NT2/D1 (cell line): Measurements from ENCODE around the gene MAP4K2.

Experiments
- DNase-seq: peaks from one replicate; pipeline ENCODE4 v3.0.0-alpha.2; 2011; ENCODE audit warnings: low read depth, low spot score
- H3K27me3 ChIP-seq: 2 replicates; pipeline ENCODE4 v1.6.0; 2011; ENCODE audit warnings: mild to moderate bottlenecking; ENCODE audit not compliant: insufficient read length, insufficient read depth
- H3K36me3 ChIP-seq: 2 replicates; pipeline ENCODE4 v1.6.1; 2011; ENCODE audit warnings: mild to moderate bottlenecking, low read length, mixed read lengths; ENCODE audit not compliant: insufficient read depth, insufficient read length
- H3K4me1 ChIP-seq: 2 replicates; pipeline ENCODE4 v1.5.1; 2011; ENCODE audit not compliant: insufficient read depth, insufficient read length
- H3K4me3 ChIP-seq: 2 replicates; pipeline ENCODE4 v1.5.1; 2011; ENCODE audit warnings: low read depth; ENCODE audit not compliant: insufficient read length
- H3K9ac ChIP-seq: 2 replicates; pipeline ENCODE4 v1.6.0; 2011; ENCODE audit warnings: low read depth; ENCODE audit not compliant: insufficient read length
- H3K9me3 ChIP-seq: 2 replicates; pipeline ENCODE4 v1.5.1; 2011; ENCODE audit warnings: mild to moderate bottlenecking, low read length; ENCODE audit not compliant: insufficient read depth
- SUZ12 ChIP-seq: IDR thresholded peaks from 2 replicates; pipeline ENCODE4 v1.6.1; 2011; ENCODE audit not compliant: insufficient read length, insufficient read depth; ENCODE audit errors: extremely low read depth
- YY1 ChIP-seq: IDR thresholded peaks from 2 replicates; pipeline ENCODE4 v1.6.1; 2011; ENCODE audit not compliant: insufficient read length, insufficient read depth
- ZNF274 ChIP-seq: IDR thresholded peaks from 2 replicates; pipeline ENCODE4 v1.6.1; 2011; ENCODE audit warnings: mild to moderate bottlenecking, low read depth, low read length

The MAP4K2 gene

DNA sequence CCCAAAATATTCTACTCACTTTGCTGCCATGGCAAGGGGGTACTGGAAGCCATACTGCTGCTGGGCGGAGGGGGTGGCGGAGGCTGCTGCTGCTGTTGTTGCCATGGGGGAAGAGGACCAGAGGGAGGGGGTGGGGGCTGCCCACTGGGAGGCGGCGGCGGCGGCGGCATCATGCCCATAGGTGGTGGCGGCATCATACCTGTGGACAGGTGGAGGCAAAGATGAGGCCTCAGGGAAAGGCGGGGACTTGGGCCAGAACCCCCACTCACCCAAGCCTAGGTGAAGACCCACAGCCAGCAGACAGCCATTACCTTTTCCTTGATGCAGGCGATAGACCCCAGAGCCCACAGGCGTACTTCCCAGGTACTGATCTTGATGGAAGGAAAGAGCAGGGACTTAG is 36.1 kb downstream of the MAP4K2 start:
- no peak for TF ChIP-seq YY1
- no peak for TF ChIP-seq SUZ12
- no peaks in the 10 kb centered on the region for H3K9me3 ChIP-seq
- H3K4me1 ChIP-seq, result peaks cover 36% of the 10 kb centered on the region
- H3K9ac ChIP-seq, result no peak overlapping the region
- no peak for DNase-seq
- H3K36me3 ChIP-seq, result peaks cover 94% of the 10 kb centered on the region
- H3K27me3 ChIP-seq, result no peaks in the 10 kb centered on the region
- no peak overlapping the region for H3K4me3 ChIP-seq

DNA sequence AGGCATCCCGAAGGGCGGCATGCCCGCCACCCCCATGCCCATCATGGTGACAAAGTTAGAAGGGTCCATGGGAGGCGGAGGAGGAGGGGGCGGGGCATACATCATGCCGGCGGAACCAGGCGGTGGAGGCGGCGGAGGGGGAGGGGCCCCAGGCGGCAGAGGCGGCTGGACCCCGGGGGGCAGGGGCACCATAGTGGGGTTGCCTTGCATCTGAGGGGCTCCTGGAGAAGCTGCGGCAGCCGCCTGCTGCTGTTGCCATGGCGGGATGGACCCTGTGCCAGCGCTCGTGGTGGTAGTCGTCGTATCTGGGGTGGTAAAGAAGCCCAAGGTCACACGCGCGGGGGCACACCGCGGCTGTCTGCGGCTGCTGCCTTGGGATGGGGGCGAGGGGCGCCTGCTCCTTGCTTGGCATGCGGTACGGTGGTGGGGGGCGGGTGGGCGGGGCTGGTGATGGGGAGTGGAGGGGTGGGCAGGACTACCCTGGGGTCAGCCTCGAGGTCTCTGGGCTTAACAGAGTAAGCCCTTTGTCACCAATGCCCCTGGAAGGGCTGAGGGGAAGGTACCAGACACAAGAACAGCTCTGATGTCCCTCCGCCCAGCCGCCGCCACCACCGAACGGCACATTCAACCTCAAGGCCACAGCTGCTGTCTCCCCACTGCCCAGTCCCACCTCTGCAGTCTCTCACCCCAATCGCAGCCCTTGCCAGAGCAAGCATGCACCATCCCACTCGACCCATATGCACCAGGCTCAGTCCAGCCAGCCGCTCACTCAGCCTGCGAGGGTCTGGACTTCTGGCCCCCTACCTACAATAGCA is 37.0 kb downstream of the MAP4K2 start:
- DNase-seq, result no peak
- Histone ChIP-seq H3K9ac (no peak overlapping the region), H3K4me3 (no peak overlapping the region), H3K4me1 (peaks cover 40% of the 10 kb centered on the region), H3K27me3 (no peaks in the 10 kb centered on the region), H3K36me3 (peaks cover 86% of the 10 kb centered on the region), H3K9me3 (no peaks in the 10 kb centered on the region)
- no peak for TF ChIP-seq ZNF274
- TF ChIP-seq SUZ12, result no peak
- no peak for TF ChIP-seq YY1

DNA sequence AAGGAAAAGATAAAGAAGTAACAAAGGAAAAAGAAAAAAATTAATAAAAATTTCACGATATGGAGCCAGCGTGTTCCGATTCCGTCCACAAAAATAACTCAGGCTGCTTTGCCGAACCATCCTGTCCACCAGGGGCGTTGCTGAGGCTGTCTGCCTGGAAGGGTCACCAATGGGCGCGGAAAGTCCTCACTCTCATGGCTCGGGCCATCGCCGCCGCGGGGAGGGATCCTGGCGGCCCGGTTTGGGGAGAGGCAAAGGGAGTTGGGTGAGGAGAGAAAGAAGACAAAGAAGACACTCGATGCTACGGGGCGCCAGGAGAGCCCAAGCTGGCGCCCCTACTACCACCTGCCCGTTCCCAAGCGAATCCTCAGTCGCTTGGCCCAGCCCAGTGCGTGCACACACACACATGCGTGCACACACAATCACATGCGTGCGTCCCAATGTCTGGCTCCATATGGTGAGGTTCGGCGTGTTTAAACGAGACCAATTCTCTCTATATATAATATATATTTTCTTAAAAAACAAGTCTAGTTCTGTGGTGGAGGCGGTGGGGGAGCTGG is 37.6 kb downstream of the MAP4K2 start:
- TF ChIP-seq ZNF274, result no peak
- H3K27me3 ChIP-seq, result no peaks in the 10 kb centered on the region
- no peak overlapping the region for H3K9ac ChIP-seq
- no peak overlapping the region for H3K4me3 ChIP-seq
- no peak for DNase-seq
- H3K36me3 ChIP-seq, result peaks cover 79% of the 10 kb centered on the region
- H3K9me3 ChIP-seq, result no peaks in the 10 kb centered on the region
- H3K4me1 ChIP-seq, result peaks cover 46% of the 10 kb centered on the region

DNA sequence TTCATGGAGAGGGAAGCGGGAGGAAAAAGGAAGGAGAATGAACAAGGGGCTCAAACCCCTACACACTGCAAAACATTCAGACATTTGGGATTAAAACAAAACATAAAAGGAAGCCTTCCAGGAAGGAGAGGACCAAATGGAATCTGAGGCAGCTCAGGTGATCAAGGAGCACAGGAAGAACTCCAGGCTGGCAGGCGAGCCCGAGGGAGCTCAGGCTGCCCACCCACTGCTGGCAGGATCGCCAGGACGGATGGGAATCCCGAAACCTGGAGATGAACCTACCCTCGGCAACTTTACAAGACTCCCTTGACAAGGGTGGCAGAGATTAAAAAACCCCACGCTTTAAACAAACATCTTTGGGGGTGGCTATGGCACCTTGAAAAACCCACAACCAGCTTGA is 38.3 kb downstream of the MAP4K2 start:
- no peak overlapping the region for H3K9ac ChIP-seq
- H3K4me3 ChIP-seq, result no peak overlapping the region
- no peak for DNase-seq
- peaks cover 52% of the 10 kb centered on the region for H3K4me1 ChIP-seq
- no peaks in the 10 kb centered on the region for H3K27me3 ChIP-seq
- H3K36me3 ChIP-seq, result peaks cover 73% of the 10 kb centered on the region
- TF ChIP-seq YY1 (no peak), SUZ12 (no peak), ZNF274 (no peak)
- H3K9me3 ChIP-seq, result no peaks in the 10 kb centered on the region

DNA sequence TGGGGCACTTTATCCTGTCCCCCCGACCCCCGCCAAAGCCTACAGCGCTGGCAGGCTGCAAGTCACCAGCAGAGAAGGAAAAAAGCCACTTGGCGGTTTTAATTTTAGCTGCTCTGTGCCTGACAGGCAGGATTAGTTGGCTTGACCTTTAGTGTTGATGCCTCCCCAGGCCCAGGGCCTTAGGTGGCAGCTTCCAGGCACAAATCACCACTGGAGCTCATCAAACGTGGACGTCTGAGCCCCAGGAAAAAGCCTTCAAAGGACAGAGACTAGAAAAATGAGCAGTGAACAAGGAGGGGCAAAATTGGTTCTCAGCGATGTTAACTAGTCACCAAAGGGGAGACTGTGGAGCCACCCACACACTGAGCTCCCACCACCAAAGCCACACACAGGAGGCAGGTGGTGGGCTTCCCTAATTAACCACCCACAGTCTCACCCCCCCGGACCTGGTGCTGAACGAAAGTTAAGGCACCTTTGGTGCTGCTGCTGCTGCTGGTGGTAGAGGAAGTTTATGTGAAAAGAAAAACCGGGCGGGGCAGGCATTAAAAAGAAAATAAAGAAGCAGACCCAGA is 38.9 kb downstream of the MAP4K2 start:
- DNase-seq, result no peak
- Histone ChIP-seq H3K4me1 (peaks cover 58% of the 10 kb centered on the region), H3K36me3 (peaks cover 67% of the 10 kb centered on the region)

DNA sequence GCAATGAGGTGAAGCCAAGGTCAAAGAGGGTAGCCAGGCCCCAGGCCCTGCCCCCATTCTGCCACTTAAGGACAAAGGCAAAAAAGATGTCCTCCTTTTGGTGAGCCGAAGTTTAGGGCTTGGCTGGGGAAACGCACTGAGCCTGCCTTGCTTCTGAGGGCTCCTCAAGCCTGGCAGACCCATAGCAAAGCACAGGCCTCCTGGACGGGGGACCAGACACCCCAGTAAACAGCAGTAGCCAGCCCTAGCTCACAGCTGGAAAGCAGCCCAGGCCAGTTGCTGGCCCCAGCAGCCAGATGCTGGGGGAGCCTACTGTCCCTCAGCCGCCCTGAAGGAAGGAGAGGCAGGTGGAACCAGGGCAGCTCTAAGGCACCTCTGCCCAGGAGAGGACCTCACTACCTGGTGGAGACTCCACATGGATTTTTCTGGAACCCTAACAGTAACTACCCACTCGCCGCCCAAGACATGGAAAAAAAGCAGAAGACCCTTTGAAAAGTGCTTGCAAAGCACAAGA is 39.4 kb downstream of the MAP4K2 start:
- Histone ChIP-seq H3K36me3 (peaks cover 61% of the 10 kb centered on the region), H3K4me3 (no peak overlapping the region), H3K4me1 (peaks cover 59% of the 10 kb centered on the region), H3K9ac (peak overlapping the region; percentile 65), H3K27me3 (no peaks in the 10 kb centered on the region), H3K9me3 (no peaks in the 10 kb centered on the region)
- no peak for DNase-seq
- no peak for TF ChIP-seq ZNF274
- TF ChIP-seq YY1, result no peak
- no peak for TF ChIP-seq SUZ12

More for the DNA sequence above, 38.9 kb downstream of the MAP4K2 start:
- H3K9ac ChIP-seq, result peak overlapping the region; percentile 65
- H3K4me3 ChIP-seq, result no peak overlapping the region
- TF ChIP-seq YY1 (no peak), SUZ12 (no peak), ZNF274 (no peak)
- H3K9me3 ChIP-seq, result no peaks in the 10 kb centered on the region
- no peaks in the 10 kb centered on the region for H3K27me3 ChIP-seq

DNA sequence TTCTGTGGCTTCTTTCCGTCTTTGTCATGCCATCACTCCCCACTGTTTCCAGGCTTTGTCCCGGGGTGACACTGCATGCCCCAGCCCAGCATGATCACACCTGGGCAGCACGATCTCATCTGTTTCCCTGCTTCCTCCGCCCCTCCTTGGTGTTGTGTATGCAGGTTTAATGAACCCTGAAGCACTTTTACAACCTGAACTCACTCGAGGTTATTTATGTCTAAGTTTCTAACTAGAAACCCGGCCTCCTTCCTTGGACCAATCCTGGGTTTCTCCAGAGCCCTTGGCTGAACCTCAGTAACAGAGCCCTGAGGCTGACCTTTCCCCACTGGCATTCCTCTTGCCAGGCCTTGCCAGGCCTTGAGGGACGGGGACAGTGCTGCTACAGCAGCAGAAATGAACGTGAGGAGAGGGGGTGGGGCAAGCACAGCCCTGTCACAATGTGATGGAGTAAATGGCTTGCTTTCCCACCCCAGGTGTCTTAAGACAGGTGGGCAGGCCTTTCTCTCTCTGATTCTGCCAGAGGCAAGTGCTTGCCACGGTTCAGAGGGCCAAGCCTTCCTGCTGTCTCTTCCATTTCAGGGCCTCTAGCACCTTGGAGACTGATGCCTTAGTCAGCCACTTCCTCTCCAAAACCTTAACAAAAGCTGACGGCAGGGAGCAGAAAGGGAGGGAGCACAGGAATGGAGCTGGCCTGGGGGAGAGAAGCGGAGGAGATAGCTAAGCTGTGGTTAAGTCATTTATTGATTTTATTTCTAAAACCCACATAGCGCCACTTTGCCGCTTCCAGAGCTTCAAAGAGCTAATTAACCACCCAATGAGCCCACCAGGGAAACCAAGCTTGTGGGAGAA is 40.1 kb downstream of the MAP4K2 start:
- peaks cover 55% of the 10 kb centered on the region for H3K36me3 ChIP-seq
- peak; percentile 70 for DNase-seq
- no peak overlapping the region for H3K4me3 ChIP-seq
- peak overlapping the region; percentile 65 for H3K9ac ChIP-seq
- H3K9me3 ChIP-seq, result no peaks in the 10 kb centered on the region
- TF ChIP-seq ZNF274, result no peak
- no peak for TF ChIP-seq YY1
- TF ChIP-seq SUZ12, result no peak
- H3K4me1 ChIP-seq, result peaks cover 59% of the 10 kb centered on the region
- no peaks in the 10 kb centered on the region for H3K27me3 ChIP-seq
